B cell (primary cell): ENCODE measurements around the gene CRACR2A. TPM values are rescaled to one million over a fixed set of nuclear protein-coding genes. Genes with fewer than 3 reads are reported as not detected.

Experiments used
- ATAC-seq: fragments of 200-7000 bp; cut with Tn5 transposase; one replicate; pipeline ENCODE4 v1.10.0; 2021; ENCODE audit warnings: low read depth, mild to moderate bottlenecking, moderate number of reproducible peaks, moderate library complexity
- CTCF ChIA-PET: fragments of 350-600 bp; sonication (Branson Sonifier 250); formaldehyde crosslinking; loops from one replicate; lab custom pipeline; 2021; ENCODE audit warnings: antibody characterized with exemption, inconsistent platforms; lab: Charles Lee
- POLR2A ChIA-PET: fragments of 350-600 bp; sonication (Branson Sonifier 250); formaldehyde crosslinking; loops from one replicate; lab custom pipeline; 2021; ENCODE audit warnings: antibody characterized with exemption; lab: Charles Lee
- DNase-seq: peaks from one replicate; pipeline ENCODE4 v3.0.0; 2013
- H2AFZ ChIP-seq: 2 replicates; pipeline ENCODE4 v1.6.1; 2012; ENCODE audit warnings: mild to moderate bottlenecking, low read depth, low read length; ENCODE audit not compliant: insufficient read depth, poor library complexity, severe bottlenecking
- H3K27ac ChIP-seq, 2 donors: 1 replicate in 1 of 2; 2 replicates in 1 of 2; pipeline ENCODE4 v1.5.1; 2012 to 2013; ENCODE audit warnings: low read length in 2 of 2, mild to moderate bottlenecking in 2 of 2, moderate library complexity in 1 of 2
- H3K27me3 ChIP-seq, 4 experiments: fragments of 200-600 bp in 1 of 4; sonication (generic) in 1 of 4; replicated peaks in 1 of 4; 1 replicate in 2 of 4; 2 replicates in 2 of 4; pipeline versions ENCODE4 v1.6.1 to v1.7.0; 2013 to 2016; ENCODE audit warnings: low read length in 3 of 4, mild to moderate bottlenecking in 2 of 4, mixed read lengths in 1 of 4, moderate library complexity in 1 of 4; ENCODE audit not compliant: insufficient read depth in 4 of 4, control insufficient read depth in 3 of 4; ENCODE audit errors: control extremely low read depth in 1 of 4
- H3K36me3 ChIP-seq, 2 experiments: replicated peaks in 1 of 2; 1 replicate in 1 of 2; 2 replicates in 1 of 2; pipeline versions ENCODE4 v1.6.1 to v1.7.1; 2013; ENCODE audit warnings: low read length in 1 of 2; ENCODE audit not compliant: insufficient read depth in 2 of 2, control insufficient read depth in 1 of 2; ENCODE audit errors: control extremely low read depth in 1 of 2, extremely low read depth in 1 of 2
- H3K4me1 ChIP-seq, 2 donors: fragments of 200-600 bp in 1 of 2; sonication (generic) in 1 of 2; 1 replicate in 1 of 2; 2 replicates in 1 of 2; pipeline versions ENCODE4 v1.5.1 to v1.6.1; 2013 to 2017; ENCODE audit warnings: low read length in 2 of 2; ENCODE audit not compliant: control insufficient read depth in 2 of 2, insufficient read depth in 2 of 2
- H3K4me2 ChIP-seq: replicated peaks from 2 replicates; pipeline ENCODE3; 2012; ENCODE audit warnings: mild to moderate bottlenecking, low read depth, low read length; ENCODE audit not compliant: poor library complexity, severe bottlenecking
- H3K4me3 ChIP-seq, 5 experiments: fragments of 200-600 bp in 1 of 5; sonication (generic) in 1 of 5; 1 replicate in 3 of 5; 2 replicates in 2 of 5; pipeline versions ENCODE4 v1.5.1 to v1.7.0; 2011 to 2016; ENCODE audit warnings: low read length in 4 of 5, mild to moderate bottlenecking in 4 of 5, low read depth in 2 of 5, control low read depth in 1 of 5, moderate library complexity in 1 of 5; ENCODE audit not compliant: insufficient read depth in 1 of 5; ENCODE audit errors: control extremely low read depth in 1 of 5, extremely low read depth in 1 of 5
- H3K79me2 ChIP-seq: fragments of 200-600 bp; sonication (generic); one replicate; pipeline ENCODE4 v1.6.0; 2016; ENCODE audit warnings: low read length; ENCODE audit not compliant: control insufficient read depth, insufficient read depth
- H3K9ac ChIP-seq: fragments of 200-600 bp; sonication (generic); 2 replicates; pipeline ENCODE4 v1.6.1; 2017; ENCODE audit warnings: mild to moderate bottlenecking, low read length, moderate library complexity
- H3K9me3 ChIP-seq, 3 donors: one replicate each; pipeline versions ENCODE4 v1.6.1 to v1.7.1; 2013; ENCODE audit warnings: low read length in 2 of 3; ENCODE audit not compliant: control insufficient read depth in 2 of 3, insufficient read depth in 1 of 3; ENCODE audit errors: control extremely low read depth in 1 of 3
- H4K20me1 ChIP-seq: 2 replicates; pipeline ENCODE4 v1.6.0; 2012; ENCODE audit warnings: mild to moderate bottlenecking, low read length; ENCODE audit not compliant: insufficient read depth, control insufficient read depth, poor library complexity, severe bottlenecking
- H3K27ac Mint-ChIP-seq: one replicate; pipeline ENCODE4 v1.8.0; 2021; ENCODE audit warnings: mixed read lengths
- H3K27me3 Mint-ChIP-seq: one replicate; pipeline ENCODE4 v1.8.0; 2021; ENCODE audit warnings: mixed read lengths
- H3K4me1 Mint-ChIP-seq: one replicate; pipeline ENCODE4 v1.8.0; 2021; ENCODE audit warnings: mixed read lengths
- H3K4me3 Mint-ChIP-seq: one replicate; pipeline ENCODE4 v1.8.0; 2021; ENCODE audit warnings: mixed read lengths
- H3K9me3 Mint-ChIP-seq: one replicate; pipeline ENCODE4 v1.8.0; 2022; ENCODE audit warnings: mixed read lengths; ENCODE audit not compliant: insufficient read depth
- EZH2 ChIP-seq: IDR thresholded peaks from 2 replicates; pipeline ENCODE4 v1.6.1; 2012; ENCODE audit warnings: borderline replicate concordance, low read depth, mild to moderate bottlenecking, moderate library complexity, low read length; ENCODE audit not compliant: insufficient read depth, poor library complexity, severe bottlenecking
- WGBS: methylation state at CpG from one replicate; pipeline ENCODE4 v1.1.5; 2013; ENCODE audit warnings: missing lambda C conversion rate; ENCODE audit not compliant: insufficient coverage; 5-methylcytosine and 5-hydroxymethylcytosine counted together
- intact Hi-C: fragments of 100-400 bp; cut with micrococcal nuclease; formaldehyde crosslinking; loops from one replicate; pipeline ENCODE4 v1.10.0; 2022
- polyA plus RNA-seq: library from polyadenylated mRNA; depleted of rRNA; stranded (reverse); fragments of >200 nt; gene quantifications from 2 replicates; pipeline ENCODE4 v1.2.3, GENCODE V29; 2012
- total RNA-seq, 2 donors: library from RNA; stranded (reverse); fragments of 120-200 nt in 1 of 2; gene quantifications; 1 replicate in 1 of 2; 2 replicates in 1 of 2; pipeline versions ENCODE4 v1.2.3 to v1.2.4, GENCODE V29; 2013 to 2022
- TF ChIP-seq, protein P1 (sequence below): fragments of 200-600 bp; IDR thresholded peaks from one replicate; pipeline ENCODE4 v1.8.0; 2022; ENCODE audit warnings: antibody characterized with exemption, mild to moderate bottlenecking

Gene CRACR2A
- total and polyA plus RNA-seq, 2 donors (not counting 1 experiment from before 2014, with no cell fraction given), result 15.2 to 26.1 TPM

DNA sequence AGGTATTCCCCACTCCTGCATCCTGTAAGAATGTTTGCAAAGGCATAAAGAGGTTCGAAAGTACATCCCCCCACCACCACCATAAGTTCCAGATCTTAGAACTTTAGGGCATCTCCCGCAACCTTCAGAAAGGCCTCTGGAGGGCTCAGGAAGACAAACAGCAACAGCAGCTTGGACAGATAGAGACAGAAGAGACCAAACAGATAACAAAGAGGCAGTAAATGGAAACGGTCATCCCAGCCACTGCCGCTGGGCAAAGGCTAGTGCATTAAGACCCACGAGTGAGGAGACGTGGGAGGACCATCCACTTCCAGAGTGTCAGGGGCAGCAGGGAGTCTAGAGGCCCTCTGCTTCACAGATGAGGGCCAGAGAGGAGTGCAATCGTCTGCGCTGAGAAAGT is 124.3 kb downstream of the CRACR2A start:
- no peaks in the 10 kb centered on the region for H3K4me1 ChIP-seq
- H2AFZ ChIP-seq, result no peak overlapping the region
- POLR2A ChIA-PET, result no interaction called here
- H3K79me2 ChIP-seq, result no peaks in the 10 kb centered on the region
- Mint-ChIP-seq H3K9me3 (no peaks in the 10 kb centered on the region), H3K4me1 (peaks cover 3% of the 10 kb centered on the region), H3K4me3 (no peak overlapping the region), H3K27me3 (no peaks in the 10 kb centered on the region), H3K27ac (no peak overlapping the region)
- H3K9me3 ChIP-seq, result no peaks in the 10 kb centered on the region
- DNase-seq (no peak), ATAC-seq (no peak)
- TF ChIP-seq, protein P1, sequence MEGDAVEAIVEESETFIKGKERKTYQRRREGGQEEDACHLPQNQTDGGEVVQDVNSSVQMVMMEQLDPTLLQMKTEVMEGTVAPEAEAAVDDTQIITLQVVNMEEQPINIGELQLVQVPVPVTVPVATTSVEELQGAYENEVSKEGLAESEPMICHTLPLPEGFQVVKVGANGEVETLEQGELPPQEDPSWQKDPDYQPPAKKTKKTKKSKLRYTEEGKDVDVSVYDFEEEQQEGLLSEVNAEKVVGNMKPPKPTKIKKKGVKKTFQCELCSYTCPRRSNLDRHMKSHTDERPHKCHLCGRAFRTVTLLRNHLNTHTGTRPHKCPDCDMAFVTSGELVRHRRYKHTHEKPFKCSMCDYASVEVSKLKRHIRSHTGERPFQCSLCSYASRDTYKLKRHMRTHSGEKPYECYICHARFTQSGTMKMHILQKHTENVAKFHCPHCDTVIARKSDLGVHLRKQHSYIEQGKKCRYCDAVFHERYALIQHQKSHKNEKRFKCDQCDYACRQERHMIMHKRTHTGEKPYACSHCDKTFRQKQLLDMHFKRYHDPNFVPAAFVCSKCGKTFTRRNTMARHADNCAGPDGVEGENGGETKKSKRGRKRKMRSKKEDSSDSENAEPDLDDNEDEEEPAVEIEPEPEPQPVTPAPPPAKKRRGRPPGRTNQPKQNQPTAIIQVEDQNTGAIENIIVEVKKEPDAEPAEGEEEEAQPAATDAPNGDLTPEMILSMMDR, result no peak
- no peak for TF ChIP-seq EZH2
- no peak overlapping the region for H3K4me3 ChIP-seq
- WGBS, result over 99% methylated on average over 7 of the region's 8 CpGs
- H3K9ac ChIP-seq, result no peak overlapping the region
- no peak overlapping the region for H3K27ac ChIP-seq
- H4K20me1 ChIP-seq, result no peaks in the 10 kb centered on the region
- H3K36me3 ChIP-seq, result peaks cover 3 to 36% of the 10 kb centered on the region in 2 experiments
- intact Hi-C loops, result no loop called here
- H3K27me3 ChIP-seq, result no peaks in the 10 kb centered on the region
- CTCF ChIA-PET, result interaction anchor here (1.1 kb wide), 1 partner anchor 328 kb away, joined by 4 read pairs; no protein-coding TSS in a partner anchor
- H3K4me2 ChIP-seq, result no peak overlapping the region

DNA sequence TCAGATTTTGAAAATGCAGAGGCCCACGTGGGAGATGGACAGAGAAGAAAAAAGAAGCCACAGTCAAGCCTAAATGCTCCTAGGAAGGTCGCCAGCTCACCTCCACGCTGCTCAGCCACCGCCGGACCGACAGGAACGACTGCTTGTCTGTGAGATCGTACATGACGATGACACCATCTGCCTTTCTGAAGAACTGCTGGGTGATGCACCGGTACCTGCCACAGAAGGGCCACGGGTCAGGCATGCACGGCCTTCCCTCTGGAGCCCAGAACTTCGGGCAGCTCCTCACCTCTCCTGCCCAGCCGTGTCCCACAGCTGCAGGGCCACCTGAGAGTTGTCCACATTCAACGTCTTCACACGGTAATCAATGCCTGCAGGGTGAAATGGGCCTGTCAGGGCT is 125.6 kb downstream of the CRACR2A start:
- no peaks in the 10 kb centered on the region for H3K79me2 ChIP-seq
- H2AFZ ChIP-seq, result no peak overlapping the region
- TF ChIP-seq EZH2, result no peak
- TF ChIP-seq, protein P1, result no peak
- CTCF ChIA-PET, result no interaction called here
- H3K27me3 ChIP-seq, result no peaks in the 10 kb centered on the region
- intact Hi-C loops, result no loop called here
- peaks cover 7% of the 10 kb centered on the region in 2 donors for H3K4me1 ChIP-seq
- POLR2A ChIA-PET, result no interaction called here
- no peaks in the 10 kb centered on the region for H3K9me3 ChIP-seq
- DNase-seq, result no peak
- no peak for ATAC-seq
- H3K4me1 Mint-ChIP-seq, result peaks cover 13% of the 10 kb centered on the region
- no peak overlapping the region for H3K4me2 ChIP-seq
- H3K9me3 Mint-ChIP-seq, result no peaks in the 10 kb centered on the region
- H3K4me3 ChIP-seq, result no peak overlapping the region
- no peaks in the 10 kb centered on the region for H3K27me3 Mint-ChIP-seq
- H3K36me3 ChIP-seq, result peaks cover 3 to 36% of the 10 kb centered on the region in 2 experiments
- no peak overlapping the region for H3K27ac ChIP-seq
- H3K27ac Mint-ChIP-seq, result no peak overlapping the region
- H4K20me1 ChIP-seq, result no peaks in the 10 kb centered on the region
- H3K4me3 Mint-ChIP-seq, result no peak overlapping the region
- H3K9ac ChIP-seq, result no peak overlapping the region
- 93% methylated on average over 16 of the region's 16 CpGs for WGBS
